ENCODE measurements around the gene PPP1R7.
A peak's percentile ranks its signal among the peaks of the same experiment; 100 is the strongest.
"Not testable (repeated sequence)": the region's sequence is repeated elsewhere in the genome, so short reads cannot be mapped to it uniquely, and the experiment has no call there.

Gene PPP1R7, protein sequence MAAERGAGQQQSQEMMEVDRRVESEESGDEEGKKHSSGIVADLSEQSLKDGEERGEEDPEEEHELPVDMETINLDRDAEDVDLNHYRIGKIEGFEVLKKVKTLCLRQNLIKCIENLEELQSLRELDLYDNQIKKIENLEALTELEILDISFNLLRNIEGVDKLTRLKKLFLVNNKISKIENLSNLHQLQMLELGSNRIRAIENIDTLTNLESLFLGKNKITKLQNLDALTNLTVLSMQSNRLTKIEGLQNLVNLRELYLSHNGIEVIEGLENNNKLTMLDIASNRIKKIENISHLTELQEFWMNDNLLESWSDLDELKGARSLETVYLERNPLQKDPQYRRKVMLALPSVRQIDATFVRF

DNA sequence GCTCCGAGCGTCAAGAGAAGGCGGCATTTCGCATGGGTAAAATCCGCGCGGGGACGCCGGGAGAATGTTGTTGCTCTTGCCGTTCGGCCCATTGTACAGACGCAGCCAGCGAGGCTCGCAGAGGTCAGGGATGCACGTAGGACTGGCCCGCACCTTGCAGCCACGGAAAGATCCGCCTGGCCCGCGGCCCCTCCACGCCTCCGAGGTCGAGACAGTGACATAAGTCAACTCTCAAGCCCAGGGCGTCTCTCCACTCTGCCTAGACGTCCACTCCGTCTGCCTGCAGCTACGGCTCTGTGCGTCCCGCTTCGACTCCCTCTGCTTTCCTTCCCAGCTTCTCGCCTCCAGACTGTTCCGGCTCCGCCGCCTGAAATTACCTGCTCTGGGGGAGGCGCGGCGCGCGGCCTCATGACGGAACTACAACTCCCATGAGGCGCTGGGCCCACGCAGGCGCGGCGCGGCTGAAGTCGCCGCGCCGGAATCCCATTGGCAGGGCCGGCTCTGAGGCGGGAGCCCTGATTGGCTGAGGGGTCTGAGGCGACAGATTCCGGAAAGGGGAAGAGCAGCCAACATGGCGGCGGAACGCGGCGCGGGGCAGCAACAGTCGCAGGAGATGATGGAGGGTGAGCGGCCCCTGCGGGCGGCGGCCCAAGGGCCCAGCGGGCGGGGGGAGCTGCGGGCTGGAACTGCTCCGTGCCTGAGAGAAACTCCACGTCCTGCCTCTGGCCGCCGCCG, at the start of gene PPP1R7:
Gene PPP1R7, plus strand, starts transcription at position 543 of the 735 bp plus-strand sequence. Its CDS starts 29 bp downstream, at position 572.
- peak; percentile 82 for ATAC-seq

DNA sequence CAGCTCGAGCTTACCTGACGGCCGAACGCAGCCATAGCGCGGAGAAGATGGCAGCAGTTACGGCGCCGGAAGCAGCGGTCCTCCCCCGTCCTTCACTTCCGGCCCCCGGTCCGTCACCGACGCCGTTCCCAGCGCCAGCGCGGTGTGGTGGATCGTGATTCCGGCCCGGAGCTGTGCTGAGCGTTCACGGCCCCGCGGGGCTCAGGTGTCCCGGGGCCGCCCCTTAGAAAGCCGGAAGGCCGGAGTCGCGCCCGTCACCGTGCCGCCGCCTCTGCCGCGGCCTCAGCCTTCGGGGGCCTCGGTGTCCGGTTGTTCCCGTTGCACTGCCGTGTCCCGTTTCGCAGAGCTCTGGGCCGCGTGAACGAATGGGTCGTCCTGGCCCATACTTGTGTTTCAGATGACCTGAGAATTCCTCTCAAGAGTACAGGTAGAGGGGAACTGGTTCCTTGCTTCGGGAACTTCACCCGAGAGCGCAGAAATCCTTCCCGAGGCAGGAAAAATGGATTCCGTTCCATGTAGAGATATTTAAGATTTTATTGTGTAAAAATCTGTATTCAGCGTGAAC, 47.9 kb upstream of the PPP1R7 start, which contains the start of gene MTERF4:
Gene MTERF4, minus strand, starts transcription at position 49 of the 565 bp plus-strand sequence. Its CDS starts 14 bp downstream, at position 35.
- DNase-seq (peak; percentile 92), ATAC-seq (peak; percentile 100)

More for the DNA sequence above, at the start of gene PPP1R7:
- DNase-seq: peak; percentile 94

DNA sequence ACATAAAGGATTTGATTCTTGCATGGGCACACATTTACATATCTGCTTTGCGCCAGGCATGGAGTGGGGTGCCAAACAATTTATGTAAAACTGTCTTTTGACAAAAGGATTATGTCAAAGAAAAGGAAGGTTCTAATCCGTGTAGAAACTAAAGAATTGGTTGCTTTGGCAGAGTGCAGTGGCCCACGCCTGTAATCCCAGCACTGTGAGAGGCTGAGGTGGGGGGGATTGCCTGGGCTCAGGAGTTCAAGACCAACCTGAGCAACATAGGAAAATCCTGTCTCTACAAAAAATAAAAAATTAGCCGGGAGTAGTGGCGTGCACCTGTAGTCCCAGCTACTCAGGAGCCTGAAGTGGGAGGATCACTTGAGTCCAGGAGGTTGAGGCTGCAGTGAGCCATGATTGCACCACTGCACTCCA, 47.1 kb upstream of the PPP1R7 start:
- no peak for DNase-seq
- no peak for ATAC-seq

DNA sequence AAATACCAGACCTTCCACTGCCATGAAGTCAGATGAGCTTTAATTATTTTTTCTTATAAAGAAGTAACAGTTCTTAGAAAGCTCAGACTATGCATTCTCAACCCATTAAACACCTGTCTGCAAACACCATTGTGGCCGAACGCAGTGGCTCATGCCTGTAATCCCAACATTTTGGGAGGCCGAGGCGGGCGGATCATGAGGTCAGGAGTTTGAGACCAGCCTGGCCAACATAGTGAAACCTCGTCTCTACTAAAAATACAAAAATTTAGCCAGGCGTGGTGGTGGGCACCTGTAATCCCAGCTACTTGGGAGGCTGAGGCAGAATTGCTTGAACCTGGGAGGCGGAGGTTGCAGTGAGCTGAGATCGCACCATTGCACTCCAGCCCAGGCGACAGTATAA, 45.7 kb upstream of the PPP1R7 start:
- DNase-seq, ATAC-seq: not testable (repeated sequence)

DNA sequence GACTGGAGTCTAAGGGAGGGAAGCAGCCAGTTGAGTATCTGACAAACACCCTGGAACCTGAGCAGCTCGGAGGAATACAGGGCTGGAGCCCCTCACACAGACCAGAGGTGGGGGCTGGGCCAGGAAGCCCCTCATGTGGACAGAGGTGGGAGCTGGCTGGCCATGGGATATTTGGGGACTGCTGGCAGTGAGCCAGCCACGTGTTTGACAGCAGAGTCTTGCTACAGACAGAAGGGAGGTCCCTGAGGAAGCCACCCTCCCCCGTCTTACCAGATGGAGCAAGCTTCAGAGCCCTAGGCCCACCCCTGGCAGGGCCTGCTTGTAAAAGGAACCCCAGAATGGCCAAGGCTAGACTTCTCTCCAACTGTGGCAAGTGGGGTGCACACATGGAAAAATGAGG, 44.6 kb upstream of the PPP1R7 start:
- DNase-seq (no peak), ATAC-seq (no peak)

DNA sequence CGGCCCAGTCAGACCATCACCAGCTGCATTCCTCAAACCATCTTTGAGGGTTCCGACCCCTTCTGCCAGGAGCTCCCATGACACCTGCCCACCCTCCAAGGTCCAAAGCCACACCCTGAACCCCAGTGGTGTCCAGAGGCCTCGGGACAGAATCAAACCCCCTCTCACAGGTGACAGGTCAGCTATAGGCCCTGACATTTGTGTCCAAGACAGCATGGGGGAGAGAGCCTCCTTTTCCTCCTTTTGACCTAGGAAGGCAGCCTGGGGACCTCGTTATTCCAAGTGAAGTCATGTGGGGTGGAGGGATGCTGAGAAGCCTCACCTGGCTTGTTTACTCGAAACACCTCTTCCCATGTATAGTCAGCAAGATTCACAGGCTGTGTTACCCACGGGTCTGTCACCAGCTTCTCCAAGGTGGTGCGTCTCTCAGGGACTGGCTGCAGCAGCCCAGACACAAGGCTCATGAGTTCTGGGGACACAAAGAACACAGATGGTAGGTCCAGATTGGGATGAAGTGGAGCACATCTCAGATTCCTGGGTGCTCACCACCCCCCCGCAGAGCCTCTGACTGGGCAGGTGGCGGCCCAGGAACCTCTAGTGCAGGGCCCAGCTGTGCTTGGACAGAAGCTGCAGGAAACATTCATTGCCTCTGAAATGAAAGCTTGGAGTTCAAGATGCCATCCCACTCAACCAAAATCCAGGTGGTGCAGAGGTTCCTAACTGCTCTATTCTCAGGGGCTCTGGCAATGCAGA, 43.1 kb upstream of the PPP1R7 start:
- DNase-seq (no peak), ATAC-seq (no peak)

DNA sequence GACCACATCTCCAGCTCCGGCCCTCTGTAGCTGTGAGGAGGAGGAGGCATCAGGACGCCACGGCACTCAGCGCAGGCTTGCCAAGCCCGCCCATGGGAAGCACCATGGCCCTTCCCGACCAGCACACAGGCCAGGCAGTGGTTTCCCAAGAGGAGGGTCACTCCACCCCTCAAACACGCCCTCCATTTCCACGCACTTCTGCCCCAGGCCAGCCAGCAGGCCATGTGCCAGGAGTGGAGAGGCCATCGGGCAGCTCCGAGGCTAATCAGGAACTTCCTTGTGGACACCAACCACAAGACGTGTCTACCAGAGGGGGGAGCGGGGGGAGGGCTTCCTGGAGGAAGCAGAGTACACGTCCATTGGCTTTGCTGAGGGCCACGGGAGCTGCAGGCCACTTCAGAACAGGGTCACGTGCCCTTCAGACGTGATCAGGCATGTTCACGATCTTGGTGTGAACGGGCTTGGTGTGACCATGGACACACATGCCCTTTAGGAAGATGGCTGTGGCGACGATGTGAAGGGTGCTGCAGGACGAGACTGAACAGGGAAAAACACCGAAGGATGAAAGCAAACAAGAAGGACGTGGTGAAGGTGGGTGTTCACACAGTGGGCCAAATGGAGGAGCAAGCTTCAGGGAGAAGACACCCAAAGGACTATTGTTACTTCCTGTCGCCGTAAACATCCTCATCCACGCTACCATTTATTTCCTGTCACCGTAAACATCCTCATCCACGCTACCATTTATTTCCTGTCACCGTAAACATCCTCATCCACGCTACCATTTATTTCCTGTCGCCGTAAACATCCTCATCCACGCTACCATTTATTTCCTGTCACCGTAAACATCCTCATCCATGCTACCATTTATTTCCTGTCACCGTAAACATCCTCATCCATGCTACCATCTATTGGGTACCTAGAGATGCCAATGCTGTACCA, 41.7 kb upstream of the PPP1R7 start:
- DNase-seq: no peak
- ATAC-seq: no peak

DNA sequence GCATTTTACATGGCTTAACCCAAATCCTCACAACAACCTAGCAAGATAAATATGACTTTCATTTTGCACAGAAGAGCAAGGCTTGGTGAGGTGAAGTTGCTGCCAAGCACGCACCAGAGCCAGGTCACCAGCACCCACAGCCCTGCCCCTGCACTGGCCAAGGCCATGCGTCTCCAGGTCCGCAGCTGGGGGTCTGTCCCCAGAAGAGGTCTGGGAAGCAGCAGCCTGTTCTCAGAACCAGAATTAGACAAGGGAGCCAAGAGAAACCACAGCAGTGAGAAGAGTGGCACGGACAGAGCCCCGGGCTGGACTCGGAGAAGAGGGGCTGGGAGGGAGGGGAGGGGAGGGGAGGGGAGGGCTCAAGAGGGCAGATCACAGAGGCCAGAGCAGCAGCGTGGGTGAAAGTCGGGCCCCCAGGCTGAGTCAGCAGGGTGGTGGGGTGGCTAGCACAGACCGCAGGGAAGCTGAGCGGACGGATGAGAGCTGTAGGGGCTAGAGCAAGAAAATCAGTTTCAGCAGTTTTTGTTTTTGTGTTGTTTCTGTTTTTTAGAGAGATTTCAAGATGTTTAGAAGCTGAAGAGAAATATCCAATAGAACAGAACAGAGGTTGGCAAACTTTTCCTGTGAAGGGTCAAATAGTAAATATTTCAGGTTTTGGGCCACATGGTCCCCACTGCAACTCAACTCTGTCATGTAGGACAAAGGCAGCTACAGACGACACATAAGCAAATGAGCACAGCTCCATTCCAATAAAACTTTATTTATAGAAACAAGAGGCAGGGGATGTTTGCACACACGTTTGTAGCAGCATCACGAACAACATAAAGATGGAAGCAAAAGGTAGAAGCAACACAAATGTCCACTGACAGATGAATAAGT, 40.8 kb upstream of the PPP1R7 start:
- DNase-seq (no peak), ATAC-seq (no peak)

DNA sequence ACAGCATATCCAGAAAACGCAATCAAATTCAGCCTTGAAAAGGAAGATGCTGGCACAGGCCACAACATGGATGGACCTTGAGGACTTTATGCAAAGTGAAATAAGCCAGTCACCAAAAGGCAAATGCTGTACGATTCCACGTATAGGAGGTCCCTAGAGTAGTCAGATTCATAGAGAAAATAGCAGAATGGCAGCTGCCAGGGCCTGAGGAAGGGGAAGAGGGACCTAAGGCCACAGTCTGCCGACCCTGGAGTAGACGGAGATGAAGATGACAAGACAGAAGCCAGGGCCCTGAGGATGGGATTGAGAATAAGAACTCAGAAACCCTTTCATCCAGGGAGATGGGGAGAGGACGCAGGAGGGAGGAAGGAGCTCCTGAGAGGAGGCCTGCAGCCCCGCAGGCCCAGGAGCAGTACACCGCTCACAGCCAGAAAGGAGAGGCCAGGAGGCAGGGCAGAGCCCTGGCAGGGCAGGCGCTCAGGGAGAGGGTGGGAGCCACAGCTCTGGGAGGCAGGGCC, 40.1 kb upstream of the PPP1R7 start:
- no peak for DNase-seq
- no peak for ATAC-seq

DNA sequence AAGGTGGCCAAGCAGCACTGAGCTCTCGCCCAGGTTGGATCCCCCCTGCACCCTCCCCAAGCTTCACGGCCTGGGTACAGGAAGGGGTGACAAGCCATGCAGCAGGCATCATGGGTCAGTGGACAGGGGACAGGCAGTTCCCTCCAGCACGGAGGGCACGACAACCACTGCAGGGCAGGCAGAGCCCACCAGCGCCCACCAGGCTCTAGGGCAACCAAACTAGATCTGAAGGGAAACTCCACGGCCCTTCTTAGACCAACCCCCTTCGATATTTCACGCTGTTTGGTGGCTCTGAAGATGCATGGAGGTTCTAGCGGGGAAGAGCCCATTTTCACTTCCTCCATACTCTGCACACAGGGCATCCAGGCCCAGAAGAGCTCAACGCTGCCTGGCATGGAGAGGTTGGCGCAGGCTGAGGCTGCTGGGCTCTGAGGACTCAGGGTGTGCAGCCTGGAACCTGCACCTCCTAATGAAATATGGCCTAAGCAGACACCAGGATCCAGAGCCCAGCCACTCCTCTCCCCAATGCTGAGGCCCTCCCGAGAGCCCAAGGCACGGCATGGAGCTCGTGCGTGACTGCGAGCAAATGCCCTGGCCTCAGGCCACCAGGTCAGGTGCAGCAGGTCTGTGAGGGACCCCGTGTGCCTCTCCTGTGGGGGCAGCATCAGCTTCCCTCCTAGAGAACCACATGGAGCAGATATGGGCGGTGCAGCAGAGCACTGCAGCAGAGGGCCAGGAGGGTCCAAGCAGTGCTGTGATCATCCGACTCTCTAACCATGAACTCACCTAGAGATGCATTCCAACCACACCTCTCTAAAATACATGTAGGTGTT, 39.4 kb upstream of the PPP1R7 start:
- ATAC-seq (peak; percentile 7), DNase-seq (no peak)

DNA sequence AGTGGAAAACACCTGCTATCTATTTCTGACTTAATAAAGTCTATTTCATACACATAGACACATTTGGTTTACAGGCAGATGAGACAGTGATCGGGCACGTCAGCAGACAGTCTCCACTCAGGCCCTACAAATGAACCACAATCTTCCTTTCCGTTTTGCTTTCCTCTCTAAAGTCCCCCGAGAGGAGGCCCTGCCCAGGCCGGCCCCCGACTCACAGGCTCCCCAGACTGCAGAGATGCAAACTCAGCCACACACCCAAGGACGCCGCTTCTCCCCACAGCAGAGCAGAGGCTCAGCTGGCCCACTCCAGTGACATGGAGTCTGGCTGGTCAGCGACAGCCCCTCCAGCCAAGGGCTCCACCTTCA, 38.8 kb upstream of the PPP1R7 start:
- DNase-seq (no peak), ATAC-seq (peak; percentile 25)

DNA sequence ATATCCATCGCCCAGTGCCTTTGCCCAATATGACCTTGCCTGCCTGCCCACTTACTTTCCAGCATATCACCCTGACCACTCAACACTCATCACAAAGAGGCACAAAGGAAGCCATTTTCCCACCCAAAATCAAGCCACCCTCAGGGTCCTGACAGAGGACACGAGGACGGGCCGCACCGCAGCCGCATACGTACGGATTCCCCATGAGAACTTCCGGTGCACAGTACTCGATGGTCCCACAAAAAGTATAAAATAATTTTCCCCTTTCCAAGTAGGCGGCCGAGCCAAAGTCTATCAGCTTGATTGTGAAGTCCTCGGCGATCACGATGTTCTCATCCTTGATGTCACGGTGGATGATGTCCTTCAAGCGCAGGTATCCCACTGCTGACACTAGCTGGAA, 38.2 kb upstream of the PPP1R7 start:
- no peak for ATAC-seq
- no peak for DNase-seq

DNA sequence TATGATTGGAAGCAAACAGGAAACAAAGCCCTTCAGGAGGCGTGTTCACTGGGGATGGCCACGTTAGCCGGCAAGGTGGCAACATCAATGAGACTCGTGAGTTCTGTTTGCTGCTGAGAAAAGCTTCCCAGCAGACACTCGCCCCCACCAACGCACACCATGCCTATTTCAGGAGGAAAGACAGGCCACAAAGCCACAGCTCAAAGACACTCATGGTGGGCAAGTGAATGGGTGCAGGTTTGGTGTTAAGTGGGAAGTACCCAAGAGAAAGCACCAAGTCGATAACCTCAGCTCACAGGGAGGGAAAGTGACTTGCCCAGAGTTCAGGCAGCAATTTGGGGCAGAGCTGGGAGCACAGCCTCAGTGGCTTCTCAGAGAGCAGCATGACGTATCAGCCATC, 37.7 kb upstream of the PPP1R7 start:
- peak; percentile 70 for ATAC-seq
- peak; percentile 50 for DNase-seq

DNA sequence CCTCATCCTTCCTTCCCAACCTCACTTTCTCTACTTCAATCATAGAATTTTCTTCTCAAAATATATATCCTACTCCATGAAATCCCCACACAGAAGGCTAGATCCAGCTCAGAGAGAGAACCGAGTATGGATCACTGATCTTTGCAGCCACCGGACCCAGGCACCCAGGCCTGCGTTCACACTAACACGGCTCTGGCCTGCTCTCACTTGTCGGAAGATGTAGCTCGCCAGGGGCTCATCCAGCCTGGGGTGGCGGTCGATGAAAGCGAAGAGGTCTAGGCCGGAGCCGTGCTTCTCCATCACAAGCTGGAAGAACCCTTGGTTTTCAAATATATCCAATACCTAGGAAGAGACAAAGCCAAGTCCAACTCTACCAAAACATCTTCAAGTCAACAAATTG, 35.4 kb upstream of the PPP1R7 start:
- no peak for DNase-seq
- no peak for ATAC-seq

DNA sequence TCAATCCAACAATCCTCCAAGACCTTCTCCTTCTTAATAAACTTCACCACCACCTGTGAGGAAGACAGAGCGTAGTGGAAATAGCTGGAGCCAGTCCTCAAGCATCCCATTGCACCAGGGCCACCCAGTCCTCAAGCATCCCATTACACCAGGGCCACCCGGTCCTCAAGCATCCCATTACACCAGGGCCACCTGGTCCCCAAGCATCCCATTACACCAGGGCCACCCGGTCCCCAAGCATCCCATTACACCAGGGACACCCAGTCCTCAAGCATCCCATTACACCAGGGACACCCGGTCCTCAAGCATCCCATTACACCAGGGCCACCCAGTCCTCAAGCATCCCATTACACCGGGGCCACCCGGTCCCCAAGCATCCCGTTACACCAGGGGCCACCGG, 34.9 kb upstream of the PPP1R7 start:
- no peak for DNase-seq
- ATAC-seq: no peak

DNA sequence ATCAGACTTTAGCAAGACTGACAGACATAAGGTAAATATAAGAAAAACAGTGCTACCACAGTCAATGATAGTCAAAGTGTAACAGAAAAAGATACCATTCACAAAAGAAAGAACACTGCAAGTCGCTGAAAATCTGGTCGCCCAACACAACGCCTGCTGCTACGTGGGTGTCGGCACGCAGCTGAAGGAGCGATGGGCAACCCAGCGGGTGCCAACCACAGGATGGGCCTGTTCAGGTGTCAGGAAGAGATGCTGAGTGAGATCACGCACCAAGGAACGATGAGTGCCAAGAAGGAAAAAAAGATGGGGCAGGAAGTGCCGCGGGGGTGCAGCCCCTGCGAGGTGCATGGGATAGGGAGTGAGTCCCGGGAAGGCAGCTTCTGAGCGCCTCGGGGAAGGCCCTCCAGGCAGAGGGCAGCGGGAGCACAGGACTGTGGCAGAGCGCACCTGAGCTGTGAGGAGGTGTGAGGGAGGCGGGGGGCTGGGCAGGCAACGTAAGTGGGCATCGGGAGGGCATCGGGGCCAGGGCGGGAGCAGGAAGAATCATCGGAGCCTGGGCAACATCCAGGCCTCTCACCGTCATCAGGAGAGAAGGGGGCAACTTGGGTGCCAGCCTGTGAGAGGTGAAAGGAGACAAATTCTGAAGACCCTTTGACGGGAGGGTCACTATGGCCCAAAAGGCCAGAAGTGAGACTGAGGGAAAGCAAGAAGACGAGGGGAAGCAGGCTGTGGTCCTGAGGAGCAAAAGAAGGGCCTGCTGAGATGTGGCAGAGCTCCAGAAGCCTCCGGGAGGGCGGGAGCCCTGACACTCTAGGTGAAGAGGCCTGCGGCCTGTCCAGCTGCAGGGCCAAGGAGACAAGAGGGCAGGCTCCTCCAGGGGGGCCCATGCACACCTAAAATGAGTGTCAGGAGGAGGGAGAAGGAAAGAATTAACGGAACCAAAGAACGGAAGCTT, 33.4 kb upstream of the PPP1R7 start:
- ATAC-seq (no peak), DNase-seq (no peak)

DNA sequence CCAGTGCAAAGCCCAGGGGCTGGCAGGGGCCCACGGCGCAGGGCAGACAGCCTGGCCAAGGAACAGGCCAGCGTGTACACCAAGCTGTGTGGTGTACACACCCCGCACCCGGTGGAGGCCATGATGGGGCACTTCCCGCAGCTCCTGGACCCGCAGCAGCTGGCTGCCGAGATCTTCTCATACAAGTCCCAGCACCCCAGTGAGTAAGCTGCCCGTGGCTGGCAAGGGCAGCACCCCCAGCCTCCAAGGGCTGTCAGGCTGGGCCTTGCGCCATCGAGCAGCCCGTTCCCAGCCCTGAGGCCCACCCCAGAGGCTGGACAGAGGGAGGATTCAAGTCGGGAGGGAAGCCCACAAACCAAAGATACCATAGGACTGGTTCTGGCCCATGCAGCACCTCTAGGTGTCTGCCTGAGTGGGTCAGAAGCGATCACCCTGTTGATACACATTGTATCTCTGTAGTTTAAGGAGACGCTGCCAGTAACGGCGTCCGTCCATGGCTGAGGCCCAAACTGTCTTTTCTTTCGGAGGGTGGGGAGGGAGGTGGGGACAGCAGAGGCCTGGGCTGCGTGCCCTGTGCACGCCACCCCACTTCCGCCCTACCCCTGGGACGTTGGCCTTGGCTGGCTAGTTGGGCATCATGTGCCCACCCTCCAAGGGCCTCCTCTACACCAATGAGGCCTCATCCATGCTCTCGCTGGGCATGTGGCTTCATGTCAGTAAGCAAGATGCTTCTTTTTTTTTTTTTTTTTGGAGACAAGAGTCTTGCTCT, 31.3 kb upstream of the PPP1R7 start:
- no peak for DNase-seq
- no peak for ATAC-seq
